Measurements from ENCODE around the gene STUM. TPM values are rescaled to one million over a fixed set of nuclear protein-coding genes. Genes with fewer than 3 reads are reported as not detected.

The STUM gene
- total and polyA plus RNA-seq, 2 experiments from 2014 or later: 0.23 to 1.3 TPM

DNA sequence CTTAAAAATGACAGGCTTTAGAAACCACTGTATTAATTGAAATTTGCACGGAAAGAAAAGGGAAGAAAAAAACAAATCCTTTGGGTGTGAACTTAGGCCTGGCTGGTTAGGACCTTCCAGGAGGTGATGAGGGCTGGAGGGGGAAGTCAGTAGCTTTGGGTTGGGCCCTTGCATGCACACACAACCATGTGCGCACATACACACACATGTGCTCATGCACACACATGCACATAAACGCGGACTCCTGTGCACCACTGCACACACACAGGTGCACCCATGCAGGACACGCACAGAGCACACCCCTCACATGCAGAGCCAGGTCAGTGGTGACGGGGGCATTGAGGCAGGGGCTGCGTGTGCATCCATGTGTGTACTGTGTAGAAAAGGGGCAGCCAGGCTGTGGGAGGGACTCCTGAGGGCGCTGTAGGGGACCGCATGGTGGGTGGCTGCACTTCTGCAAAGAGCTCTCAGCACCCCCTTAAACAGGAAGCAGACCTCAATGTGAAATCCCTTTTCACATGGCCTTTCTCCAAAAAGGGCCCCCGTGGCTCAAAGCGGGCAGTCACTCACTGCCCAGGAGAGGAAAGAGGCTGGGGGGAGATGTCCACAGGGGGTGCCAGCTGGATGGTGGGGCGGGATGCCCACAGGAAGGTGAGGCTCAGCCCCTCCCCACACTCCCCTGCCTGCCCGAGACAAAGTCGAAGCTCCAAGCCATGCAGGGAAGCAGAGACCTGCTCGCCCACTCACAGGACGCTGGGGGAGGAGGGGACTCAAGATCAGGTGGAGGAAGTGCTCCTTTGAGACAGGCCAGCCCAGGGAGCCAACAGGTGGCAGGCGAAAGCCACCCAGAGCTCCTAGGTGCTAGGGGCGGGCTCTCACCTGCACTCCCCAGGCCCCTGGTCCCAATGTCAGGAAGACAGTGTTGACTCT, 95.3 kb downstream of the STUM start:
- TF ChIP-seq, protein P1, sequence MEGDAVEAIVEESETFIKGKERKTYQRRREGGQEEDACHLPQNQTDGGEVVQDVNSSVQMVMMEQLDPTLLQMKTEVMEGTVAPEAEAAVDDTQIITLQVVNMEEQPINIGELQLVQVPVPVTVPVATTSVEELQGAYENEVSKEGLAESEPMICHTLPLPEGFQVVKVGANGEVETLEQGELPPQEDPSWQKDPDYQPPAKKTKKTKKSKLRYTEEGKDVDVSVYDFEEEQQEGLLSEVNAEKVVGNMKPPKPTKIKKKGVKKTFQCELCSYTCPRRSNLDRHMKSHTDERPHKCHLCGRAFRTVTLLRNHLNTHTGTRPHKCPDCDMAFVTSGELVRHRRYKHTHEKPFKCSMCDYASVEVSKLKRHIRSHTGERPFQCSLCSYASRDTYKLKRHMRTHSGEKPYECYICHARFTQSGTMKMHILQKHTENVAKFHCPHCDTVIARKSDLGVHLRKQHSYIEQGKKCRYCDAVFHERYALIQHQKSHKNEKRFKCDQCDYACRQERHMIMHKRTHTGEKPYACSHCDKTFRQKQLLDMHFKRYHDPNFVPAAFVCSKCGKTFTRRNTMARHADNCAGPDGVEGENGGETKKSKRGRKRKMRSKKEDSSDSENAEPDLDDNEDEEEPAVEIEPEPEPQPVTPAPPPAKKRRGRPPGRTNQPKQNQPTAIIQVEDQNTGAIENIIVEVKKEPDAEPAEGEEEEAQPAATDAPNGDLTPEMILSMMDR (conservative IDR thresholded peaks at IDR 0.05; ENCODE audit: low read depth in 2 of 2): 0 out of 4 replicates have a peak, but pooled peaks of 1 of the 2 experiments have one; percentile 10
- TF ChIP-seq ZNF331 (CRISPR knock-in tag; IDR thresholded peaks at IDR 0.05; ENCODE audit: low read depth): no peak
- TF ChIP-seq, protein P2, sequence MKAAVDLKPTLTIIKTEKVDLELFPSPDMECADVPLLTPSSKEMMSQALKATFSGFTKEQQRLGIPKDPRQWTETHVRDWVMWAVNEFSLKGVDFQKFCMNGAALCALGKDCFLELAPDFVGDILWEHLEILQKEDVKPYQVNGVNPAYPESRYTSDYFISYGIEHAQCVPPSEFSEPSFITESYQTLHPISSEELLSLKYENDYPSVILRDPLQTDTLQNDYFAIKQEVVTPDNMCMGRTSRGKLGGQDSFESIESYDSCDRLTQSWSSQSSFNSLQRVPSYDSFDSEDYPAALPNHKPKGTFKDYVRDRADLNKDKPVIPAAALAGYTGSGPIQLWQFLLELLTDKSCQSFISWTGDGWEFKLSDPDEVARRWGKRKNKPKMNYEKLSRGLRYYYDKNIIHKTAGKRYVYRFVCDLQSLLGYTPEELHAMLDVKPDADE (IDR thresholded peaks at IDR 0.05): no peak
- Histone ChIP-seq H3K4me2 (no peak overlapping the region), H3K9me2 (ENCODE audit: insufficient read depth) (no peaks in the 10 kb centered on the region), H3K79me2 (replicated peaks; ENCODE audit: insufficient read depth) (no peaks in the 10 kb centered on the region), H3K27ac (ENCODE audit: low read depth) (no peak overlapping the region), H3K36me3 (ENCODE audit: insufficient read depth) (no peaks in the 10 kb centered on the region), H4K20me1 (replicated peaks; ENCODE audit: insufficient read depth) (no peaks in the 10 kb centered on the region), H3K4me1 (ENCODE audit: insufficient read depth) (no peaks in the 10 kb centered on the region; the same call in 1 of the 2 replicates), H3K27me3 (ENCODE audit: insufficient read depth) (no peaks in the 10 kb centered on the region), H3K4me3 (no peak overlapping the region), H3F3A (replicated peaks; ENCODE audit: low read depth) (no peaks in the 10 kb centered on the region), H2AFZ (no peak overlapping the region)
- H3K36me3 Mint-ChIP-seq (ENCODE audit: low read depth): no peaks in the 10 kb centered on the region; the same call in 2 of the 3 replicates
- H3K9me3 Mint-ChIP-seq: no peaks in the 10 kb centered on the region; the same call in 2 of the 3 replicates
- ATAC-seq (no peak), DNase-seq (ENCODE audit: low spot score) (no peak)
- H3K27ac Mint-ChIP-seq: no peak overlapping the region
- H3K4me3 Mint-ChIP-seq: no peak overlapping the region
- H3K4me1 Mint-ChIP-seq: peaks cover 22% of the 10 kb centered on the region
- H3K27me3 Mint-ChIP-seq (ENCODE audit: insufficient read depth, low read depth, poor library complexity): peaks cover 17% of the 10 kb centered on the region

DNA sequence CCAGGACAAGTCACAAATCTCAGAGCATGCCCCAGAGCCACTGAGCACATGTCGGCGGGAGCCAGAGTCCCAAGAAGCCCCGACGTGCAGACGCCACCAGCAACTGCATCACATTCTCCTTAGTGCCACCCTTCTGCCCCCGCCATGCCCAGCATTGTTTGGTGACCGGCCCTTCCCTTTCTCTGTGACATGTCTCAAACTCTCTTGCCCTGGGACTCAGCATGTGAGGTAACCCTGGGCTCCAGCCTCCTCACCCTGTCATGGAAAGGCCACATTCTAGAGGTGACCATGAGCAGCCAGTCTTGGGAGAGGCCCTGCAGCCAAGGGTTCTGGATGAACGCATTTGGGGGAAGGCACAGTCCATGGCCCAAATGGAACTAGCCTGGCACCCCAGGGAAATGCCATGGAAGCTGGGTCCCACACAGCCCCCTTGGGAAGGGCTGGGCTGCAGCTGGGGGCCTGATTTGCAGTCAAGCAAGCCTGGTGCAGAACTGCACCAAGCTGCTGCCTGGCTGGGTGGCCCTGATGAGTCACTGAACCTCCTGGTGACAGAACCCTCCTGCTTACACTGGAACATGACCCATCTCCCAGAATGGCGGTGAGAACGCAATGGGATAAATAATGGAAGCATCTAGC, 96.1 kb downstream of the STUM start:
- no peaks in the 10 kb centered on the region for H4K20me1 ChIP-seq (replicated peaks; ENCODE audit: insufficient read depth)

More for the DNA sequence above, 96.1 kb downstream of the STUM start:
- H3K79me2 ChIP-seq (replicated peaks; ENCODE audit: insufficient read depth): no peaks in the 10 kb centered on the region
- ATAC-seq (no peak), DNase-seq (ENCODE audit: low spot score) (no peak)
- no peak overlapping the region for H3K4me3 Mint-ChIP-seq
- TF ChIP-seq, protein P2 (IDR thresholded peaks at IDR 0.05): no peak
- TF ChIP-seq NANOG (IDR thresholded peaks at IDR 0.05; ENCODE audit: borderline replicate concordance): no peak
- TF ChIP-seq, protein P1 (conservative IDR thresholded peaks at IDR 0.05; ENCODE audit: low read depth in 2 of 2): no peak
- TF ChIP-seq POLR2AphosphoS5 (IDR thresholded peaks at IDR 0.05; ENCODE audit: low read depth): no peak
- TF ChIP-seq ZNF114 (CRISPR knock-in tag; IDR thresholded peaks at IDR 0.05): no peak
- TF ChIP-seq EZH2phosphoT487 (IDR thresholded peaks at IDR 0.05; ENCODE audit: unreplicated experiment): no peak
- H3K27ac Mint-ChIP-seq: no peak overlapping the region
- peaks cover 11% of the 10 kb centered on the region for H3K27me3 Mint-ChIP-seq (ENCODE audit: insufficient read depth, low read depth, poor library complexity)
- H3K4me1 ChIP-seq (ENCODE audit: insufficient read depth): no peaks in the 10 kb centered on the region; the same call in 1 of the 2 replicates
- H3K4me2 ChIP-seq: no peak overlapping the region
- no peaks in the 10 kb centered on the region for H3K9me2 ChIP-seq (ENCODE audit: insufficient read depth)
- no peaks in the 10 kb centered on the region for H3K27me3 ChIP-seq (ENCODE audit: insufficient read depth)
- no peaks in the 10 kb centered on the region for H3F3A ChIP-seq (replicated peaks; ENCODE audit: low read depth)
- H3K27ac ChIP-seq (ENCODE audit: low read depth): no peak overlapping the region
- H3K9me3 Mint-ChIP-seq: no peaks in the 10 kb centered on the region; the same call in 2 of the 3 replicates
- H2AFZ ChIP-seq: no peak overlapping the region
- H3K36me3 ChIP-seq (ENCODE audit: insufficient read depth): no peaks in the 10 kb centered on the region
- no peak overlapping the region for H3K4me3 ChIP-seq
- H3K36me3 Mint-ChIP-seq (ENCODE audit: low read depth): no peaks in the 10 kb centered on the region; the same call in 2 of the 3 replicates
- H3K4me1 Mint-ChIP-seq: peaks cover 25% of the 10 kb centered on the region
